OCI-LY3 (cell line): Measurements from ENCODE around the gene ETV1.

ENCODE experiments used
- H2AFZ ChIP-seq: fragments of 200-600, 300-600 bp; shearing (Covaris generic); 2 replicates; pipeline ENCODE4 v1.6.0; 2014; ENCODE audit warnings: antibody characterized with exemption, low read depth, low read length
- H3K27ac ChIP-seq: fragments of 200-600, 300-600 bp; sonication (generic); 2 replicates; pipeline ENCODE4 v1.5.1; 2014; ENCODE audit warnings: mild to moderate bottlenecking, low read length, moderate library complexity, mixed read lengths
- H3K27me3 ChIP-seq: fragments of 200-600, 300-600 bp; sonication (generic); 2 replicates; pipeline ENCODE4 v1.6.1; 2014; ENCODE audit warnings: low read depth, low read length, mixed read lengths
- H3K36me3 ChIP-seq: fragments of 200-600, 300-600 bp; sonication (generic); replicated peaks from 2 replicates; pipeline ENCODE3; 2014; ENCODE audit warnings: low read depth, low read length, mixed read lengths
- H3K4me1 ChIP-seq: fragments of 300-600, 200-600 bp; sonication (generic); 2 replicates; pipeline ENCODE4 v1.6.1; 2014; ENCODE audit warnings: low read length, mixed read lengths
- H3K4me2 ChIP-seq: fragments of 200-600, 300-600 bp; sonication (generic); 2 replicates; pipeline ENCODE4 v1.6.1; 2014; ENCODE audit warnings: low read length, mixed read lengths
- H3K4me3 ChIP-seq: fragments of 300-600, 200-600 bp; sonication (generic); 2 replicates; pipeline ENCODE4 v1.5.1; 2014; ENCODE audit warnings: antibody characterized with exemption, mild to moderate bottlenecking, low read length, moderate library complexity
- H3K79me2 ChIP-seq: fragments of 300-600, 200-600 bp; shearing (Covaris generic); 2 replicates; pipeline ENCODE4 v1.6.1; 2014; ENCODE audit warnings: mild to moderate bottlenecking, low read length, mixed read lengths
- H3K9ac ChIP-seq: fragments of 300-600, 200-600 bp; shearing (Covaris generic); 2 replicates; pipeline ENCODE4 v1.6.0; 2014; ENCODE audit warnings: mild to moderate bottlenecking, low read length, moderate library complexity
- H3K9me3 ChIP-seq: fragments of 200-600, 300-600 bp; shearing (Covaris generic); 2 replicates; pipeline ENCODE4 v1.6.1; 2014; ENCODE audit warnings: low read length, mixed read lengths; ENCODE audit not compliant: insufficient read depth
- H4K20me1 ChIP-seq: fragments of 200-600, 300-600 bp; sonication (generic); 2 replicates; pipeline ENCODE4 v1.6.1; 2016; ENCODE audit warnings: low read length, mixed read lengths; ENCODE audit not compliant: insufficient read depth
- EZH2phosphoT487 ChIP-seq: fragments of 200-600 bp; shearing (Covaris generic); IDR thresholded peaks from 2 replicates; pipeline ENCODE4 v1.6.1; 2018; ENCODE audit warnings: antibody characterized with exemption, mixed run types, low read depth
- TF ChIP-seq, protein P1 (sequence below): fragments of 200-600, 300-600 bp; sonication (generic); IDR thresholded peaks from 2 replicates; pipeline ENCODE4 v1.5.1; 2014; ENCODE audit warnings: antibody characterized with exemption, low read length, low read depth

ETV1 gene

GRCh38 chr7:13987395-13987794, 2.1 kb downstream of the ETV1 start:
- H3K36me3 ChIP-seq = no peaks in the 10 kb centered on the region
- no peak overlapping the region for H3K9ac ChIP-seq
- H4K20me1 ChIP-seq = no peaks in the 10 kb centered on the region
- H3K27me3 ChIP-seq = no peaks in the 10 kb centered on the region
- TF ChIP-seq, protein P1, sequence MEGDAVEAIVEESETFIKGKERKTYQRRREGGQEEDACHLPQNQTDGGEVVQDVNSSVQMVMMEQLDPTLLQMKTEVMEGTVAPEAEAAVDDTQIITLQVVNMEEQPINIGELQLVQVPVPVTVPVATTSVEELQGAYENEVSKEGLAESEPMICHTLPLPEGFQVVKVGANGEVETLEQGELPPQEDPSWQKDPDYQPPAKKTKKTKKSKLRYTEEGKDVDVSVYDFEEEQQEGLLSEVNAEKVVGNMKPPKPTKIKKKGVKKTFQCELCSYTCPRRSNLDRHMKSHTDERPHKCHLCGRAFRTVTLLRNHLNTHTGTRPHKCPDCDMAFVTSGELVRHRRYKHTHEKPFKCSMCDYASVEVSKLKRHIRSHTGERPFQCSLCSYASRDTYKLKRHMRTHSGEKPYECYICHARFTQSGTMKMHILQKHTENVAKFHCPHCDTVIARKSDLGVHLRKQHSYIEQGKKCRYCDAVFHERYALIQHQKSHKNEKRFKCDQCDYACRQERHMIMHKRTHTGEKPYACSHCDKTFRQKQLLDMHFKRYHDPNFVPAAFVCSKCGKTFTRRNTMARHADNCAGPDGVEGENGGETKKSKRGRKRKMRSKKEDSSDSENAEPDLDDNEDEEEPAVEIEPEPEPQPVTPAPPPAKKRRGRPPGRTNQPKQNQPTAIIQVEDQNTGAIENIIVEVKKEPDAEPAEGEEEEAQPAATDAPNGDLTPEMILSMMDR = no peak
- no peak for TF ChIP-seq EZH2phosphoT487
- no peak overlapping the region for H3K27ac ChIP-seq
- no peaks in the 10 kb centered on the region for H3K79me2 ChIP-seq
- H3K4me3 ChIP-seq = no peak overlapping the region
- H3K4me2 ChIP-seq = no peak overlapping the region
- H2AFZ ChIP-seq = no peak overlapping the region
- H3K9me3 ChIP-seq = no peaks in the 10 kb centered on the region
- no peaks in the 10 kb centered on the region for H3K4me1 ChIP-seq

- Histone ChIP-seq H3K4me1 (no peaks in the 10 kb centered on the region), H3K4me2 (no peak overlapping the region)
Measured at GRCh38 chr7:13986208-13986607, 3.3 kb downstream of the ETV1 start.

DNA sequence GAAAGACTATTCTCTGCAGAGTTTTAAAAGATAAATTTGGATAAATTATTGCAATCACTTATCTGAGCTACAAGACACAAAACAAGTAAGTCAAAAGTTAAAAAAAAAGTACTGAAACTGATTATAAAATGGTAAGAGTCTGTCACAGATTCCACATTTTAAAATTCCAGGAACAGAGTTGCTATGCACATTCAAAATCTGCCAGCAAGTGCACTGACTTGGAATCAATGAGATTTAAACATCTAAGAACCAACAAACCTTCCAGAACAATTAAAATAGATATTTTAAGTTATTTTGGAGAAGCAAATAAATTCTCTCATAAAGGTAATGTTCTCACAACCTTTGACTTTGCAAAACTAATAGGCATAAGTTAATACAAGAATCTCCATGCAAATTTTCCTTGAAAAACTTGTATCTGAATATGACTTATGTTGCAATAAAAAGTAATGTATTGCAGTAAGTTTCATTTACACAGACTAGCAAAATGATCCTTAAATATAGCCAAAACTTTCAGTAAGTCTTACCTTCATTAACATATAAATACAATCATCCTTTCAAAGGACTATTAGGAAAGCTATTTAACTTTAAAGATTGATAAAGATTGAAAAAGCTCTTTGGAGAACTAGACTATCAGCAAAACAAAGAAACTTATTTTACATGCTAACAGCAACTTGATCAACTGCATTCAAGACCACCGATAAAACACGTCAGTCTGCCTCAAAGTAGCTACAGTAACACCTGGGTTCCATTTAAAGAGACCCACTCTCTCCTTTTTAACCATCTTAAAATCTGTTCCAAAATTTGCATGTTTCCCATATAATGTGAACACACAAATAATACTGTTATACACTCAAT, 4.4 kb downstream of the ETV1 start:
- H3K36me3 ChIP-seq = no peaks in the 10 kb centered on the region
- H4K20me1 ChIP-seq = no peaks in the 10 kb centered on the region
- H3K9ac ChIP-seq = no peak overlapping the region
- H3K4me3 ChIP-seq = no peak overlapping the region
- no peak overlapping the region for H2AFZ ChIP-seq
- TF ChIP-seq, protein P1 = no peak
- TF ChIP-seq EZH2phosphoT487 = no peak
- no peak overlapping the region for H3K27ac ChIP-seq
- no peak overlapping the region for H3K4me2 ChIP-seq
- H3K27me3 ChIP-seq = no peaks in the 10 kb centered on the region
- no peaks in the 10 kb centered on the region for H3K4me1 ChIP-seq
- no peaks in the 10 kb centered on the region for H3K9me3 ChIP-seq
- H3K79me2 ChIP-seq = no peaks in the 10 kb centered on the region

More at GRCh38 chr7:13986208-13986607, 3.3 kb downstream of the ETV1 start:
- TF ChIP-seq EZH2phosphoT487 = no peak
- TF ChIP-seq, protein P1 = no peak
- Histone ChIP-seq H3K27ac (no peak overlapping the region), H3K4me3 (no peak overlapping the region), H3K36me3 (no peaks in the 10 kb centered on the region), H3K27me3 (no peaks in the 10 kb centered on the region), H3K9me3 (no peaks in the 10 kb centered on the region), H4K20me1 (no peaks in the 10 kb centered on the region), H3K9ac (no peak overlapping the region), H2AFZ (no peak overlapping the region), H3K79me2 (no peaks in the 10 kb centered on the region)

- no peak overlapping the region for H3K9ac ChIP-seq
- H3K79me2 ChIP-seq = no peaks in the 10 kb centered on the region
Measured at GRCh38 chr7:13984061-13984460, 5.4 kb downstream of the ETV1 start.

More at GRCh38 chr7:13984061-13984460, 5.4 kb downstream of the ETV1 start:
- H3K4me3 ChIP-seq = no peak overlapping the region
- H3K27me3 ChIP-seq = no peaks in the 10 kb centered on the region
- no peak overlapping the region for H2AFZ ChIP-seq
- no peak overlapping the region for H3K27ac ChIP-seq
- no peaks in the 10 kb centered on the region for H4K20me1 ChIP-seq
- H3K4me2 ChIP-seq = no peak overlapping the region
- no peak for TF ChIP-seq EZH2phosphoT487
- TF ChIP-seq, protein P1 = no peak
- no peaks in the 10 kb centered on the region for H3K9me3 ChIP-seq
- H3K36me3 ChIP-seq = no peaks in the 10 kb centered on the region
- no peaks in the 10 kb centered on the region for H3K4me1 ChIP-seq
